HEK293T (cell line): ENCODE data around the gene CCDC32.

Experiments used
- ARNT ChIP-seq: fragments of 450-650 bp; IDR thresholded peaks from 2 replicates; pipeline ENCODE4 v1.6.1; 2017; ENCODE audit warnings: mild to moderate bottlenecking
- BHLHE40 ChIP-seq: fragments of 450-650 bp; IDR thresholded peaks from 2 replicates; pipeline ENCODE4 v1.6.1; 2016; ENCODE audit warnings: mild to moderate bottlenecking, moderate library complexity, borderline replicate concordance
- CTBP1 ChIP-seq: fragments of 450-650 bp; IDR thresholded peaks from 2 replicates; pipeline ENCODE4 v1.6.1; 2016; ENCODE audit warnings: borderline replicate concordance
- FOXA1 ChIP-seq: fragments of 450-650 bp; IDR thresholded peaks from 2 replicates; pipeline ENCODE4 v1.6.1; 2016; ENCODE audit warnings: mild to moderate bottlenecking
- FOXK2 ChIP-seq: fragments of 450-650 bp; IDR thresholded peaks from 2 replicates; pipeline ENCODE4 v1.6.1; 2016; ENCODE audit warnings: mild to moderate bottlenecking
- FOXM1 ChIP-seq: fragments of 450-650 bp; IDR thresholded peaks from 2 replicates; pipeline ENCODE4 v1.6.1; 2017; ENCODE audit warnings: mild to moderate bottlenecking, borderline replicate concordance
- HDGF ChIP-seq: fragments of 450-650 bp; IDR thresholded peaks from 2 replicates; pipeline ENCODE4 v1.6.1; 2017; ENCODE audit warnings: antibody characterized with exemption, borderline replicate concordance
- L3MBTL2 ChIP-seq: fragments of 450-650 bp; conservative IDR thresholded peaks from 2 replicates; pipeline ENCODE4 v1.6.1; 2016; ENCODE audit warnings: mild to moderate bottlenecking
- LEF1 ChIP-seq: fragments of 450-650 bp; IDR thresholded peaks from 2 replicates; pipeline ENCODE4 v1.6.1; 2017; ENCODE audit warnings: mild to moderate bottlenecking, borderline replicate concordance
- NFRKB ChIP-seq: fragments of 450-650 bp; IDR thresholded peaks from 2 replicates; pipeline ENCODE4 v1.6.1; 2016; ENCODE audit warnings: mild to moderate bottlenecking, moderate library complexity
- PKNOX1 ChIP-seq: fragments of 450-650 bp; IDR thresholded peaks from 2 replicates; pipeline ENCODE4 v1.6.1; 2016
- SP1 ChIP-seq: fragments of 450-650 bp; IDR thresholded peaks from 2 replicates; pipeline ENCODE4 v1.6.1; 2017
- SUZ12 ChIP-seq: fragments of 450-650 bp; IDR thresholded peaks from 2 replicates; pipeline ENCODE4 v1.6.1; 2016; ENCODE audit warnings: mild to moderate bottlenecking
- ZNF384 ChIP-seq: fragments of 450-650 bp; IDR thresholded peaks from 2 replicates; pipeline ENCODE4 v1.6.1; 2016

DNA sequence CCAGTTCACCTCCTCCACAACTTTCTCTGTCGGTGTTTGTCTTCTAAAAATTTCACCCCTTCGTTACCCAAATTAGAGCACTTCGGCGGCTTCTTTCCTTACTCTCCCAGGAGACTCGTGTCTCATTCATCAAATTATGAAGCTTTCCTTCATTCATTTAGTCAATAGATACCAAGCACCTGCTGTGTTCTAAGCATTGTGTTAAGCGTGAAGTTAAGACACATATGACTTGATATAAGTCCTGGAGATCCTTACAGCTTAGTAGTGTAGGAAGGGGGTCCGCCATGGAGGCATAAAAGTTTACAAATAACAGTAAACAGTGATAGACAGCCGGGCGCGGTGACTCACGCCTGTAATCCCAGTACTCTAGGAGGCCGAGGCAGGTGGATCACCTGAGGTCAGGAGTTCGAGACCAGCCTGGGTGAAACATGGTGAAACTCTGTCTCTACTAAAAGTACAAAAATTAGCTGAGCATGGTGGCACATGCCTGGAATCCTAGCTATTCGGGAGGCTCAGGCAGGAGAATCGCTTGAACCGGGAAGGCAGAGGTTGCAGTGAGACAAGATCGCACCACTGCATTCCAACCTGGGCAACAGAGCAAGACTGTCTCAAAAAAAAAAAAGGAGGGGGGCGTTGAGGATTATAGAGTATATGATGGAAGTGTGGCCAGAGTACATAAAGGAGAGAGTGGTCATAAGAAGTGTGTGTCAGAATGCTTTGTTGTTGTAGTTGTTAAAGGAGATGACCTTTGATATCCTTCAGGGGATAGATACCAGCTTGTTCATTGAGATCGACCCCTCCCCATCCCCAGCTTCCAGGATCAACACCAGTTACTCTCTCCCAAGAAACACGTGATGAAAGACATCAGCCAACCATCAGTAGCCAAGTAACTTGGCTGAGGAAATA is 744 bp upstream of the CCDC32 start:
- TF ChIP-seq ZNF384 (no peak), CTBP1 (no peak), FOXA1 (no peak), BHLHE40 (no peak), FOXM1 (no peak), ARNT (no peak), SUZ12 (no peak), FOXK2 (no peak), SP1 (no peak), NFRKB (no peak), LEF1 (no peak), HDGF (no peak), PKNOX1 (peak; percentile 45), L3MBTL2 (no peak)
